GM12891 (cell line): ENCODE measurements around the gene PRMT7.

ENCODE experiments used
- PAX5 ChIP-seq: IDR thresholded peaks from 2 replicates; pipeline ENCODE4 v1.6.1; 2011; ENCODE audit warnings: low read length, moderate library complexity, mild to moderate bottlenecking; ENCODE audit not compliant: insufficient read depth, severe bottlenecking
- POLR2A ChIP-seq: IDR thresholded peaks from 2 replicates; pipeline ENCODE4 v1.6.1; 2011; ENCODE audit warnings: low read depth, low read length, control low read depth
- POLR2AphosphoS5 ChIP-seq: IDR thresholded peaks from 2 replicates; pipeline ENCODE4 v1.6.1; 2011; ENCODE audit warnings: low read depth, low read length, control low read depth
- POU2F2 ChIP-seq: IDR thresholded peaks from 2 replicates; pipeline ENCODE4 v1.6.1; 2011; ENCODE audit warnings: low read depth, mild to moderate bottlenecking, control low read depth, low read length, moderate library complexity
- SPI1 ChIP-seq: IDR thresholded peaks from 2 replicates; pipeline ENCODE4 v1.6.1; 2011; ENCODE audit warnings: low read depth, low read length, control low read depth
- TAF1 ChIP-seq: IDR thresholded peaks from 2 replicates; pipeline ENCODE4 v1.6.1; 2011; ENCODE audit warnings: low read depth, low read length, control low read depth

DNA sequence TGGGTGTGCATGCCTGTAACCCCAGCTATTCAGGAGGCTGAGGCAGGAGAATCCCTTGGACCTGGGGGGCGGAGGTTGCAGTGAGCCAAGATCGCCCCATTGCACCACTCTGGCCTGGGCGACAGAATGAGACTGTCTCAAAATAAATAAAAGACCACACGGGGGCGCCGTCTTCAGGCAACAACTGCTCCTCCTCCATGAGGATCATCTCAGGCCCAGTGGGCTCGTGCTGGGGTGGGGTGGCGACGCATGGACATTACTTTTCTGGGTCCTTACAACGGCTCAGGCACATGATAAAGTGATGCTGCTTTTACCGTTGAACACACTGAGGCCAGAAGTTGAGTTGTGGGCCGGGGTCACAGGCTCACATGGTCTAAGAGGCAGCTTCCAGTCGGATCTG, 56.2 kb downstream of the PRMT7 start:
- TF ChIP-seq TAF1: no peak
- TF ChIP-seq POLR2AphosphoS5: no peak
- TF ChIP-seq POLR2A: no peak
- no peak for TF ChIP-seq SPI1
- no peak for TF ChIP-seq POU2F2
- no peak for TF ChIP-seq PAX5
